ENCODE measurements around the gene HSPB8. TPM values are rescaled to one million over a fixed set of nuclear protein-coding genes. Genes with fewer than 3 reads are reported as not detected.

The HSPB8 gene
- total RNA-seq, 1 donor from 2014 or later: 512 TPM

DNA sequence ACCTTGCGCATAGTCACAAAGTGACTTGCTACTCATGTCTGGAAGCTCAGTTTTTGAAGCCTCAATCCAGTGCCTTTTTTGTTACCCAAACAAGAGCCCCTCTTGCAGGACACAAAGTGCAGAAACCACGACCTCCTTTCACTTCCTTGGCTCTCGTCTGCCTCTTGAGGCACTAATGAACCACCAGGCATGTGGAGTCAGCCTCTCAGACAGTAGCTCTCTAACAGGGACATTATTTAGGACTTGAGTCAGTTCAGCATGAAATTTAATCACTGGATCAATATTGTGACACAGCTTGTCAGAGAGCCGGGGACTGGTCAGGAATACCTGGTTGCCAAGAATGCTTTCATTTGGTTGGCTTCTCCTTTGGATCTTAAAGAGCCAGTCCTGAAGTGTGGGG lies 46.7 kb downstream of the HSPB8 start:
- Histone ChIP-seq H3K27ac (replicated peaks) (no peak overlapping the region), H3K4me1 (peaks cover 24% of the 10 kb centered on the region), H3K27me3 (ENCODE audit: low read depth) (no peaks in the 10 kb centered on the region), H3K4me3 (no peak overlapping the region), H3K36me3 (no peaks in the 10 kb centered on the region), H3K9me3 (replicated peaks) (no peaks in the 10 kb centered on the region)
- TF ChIP-seq, protein P1, sequence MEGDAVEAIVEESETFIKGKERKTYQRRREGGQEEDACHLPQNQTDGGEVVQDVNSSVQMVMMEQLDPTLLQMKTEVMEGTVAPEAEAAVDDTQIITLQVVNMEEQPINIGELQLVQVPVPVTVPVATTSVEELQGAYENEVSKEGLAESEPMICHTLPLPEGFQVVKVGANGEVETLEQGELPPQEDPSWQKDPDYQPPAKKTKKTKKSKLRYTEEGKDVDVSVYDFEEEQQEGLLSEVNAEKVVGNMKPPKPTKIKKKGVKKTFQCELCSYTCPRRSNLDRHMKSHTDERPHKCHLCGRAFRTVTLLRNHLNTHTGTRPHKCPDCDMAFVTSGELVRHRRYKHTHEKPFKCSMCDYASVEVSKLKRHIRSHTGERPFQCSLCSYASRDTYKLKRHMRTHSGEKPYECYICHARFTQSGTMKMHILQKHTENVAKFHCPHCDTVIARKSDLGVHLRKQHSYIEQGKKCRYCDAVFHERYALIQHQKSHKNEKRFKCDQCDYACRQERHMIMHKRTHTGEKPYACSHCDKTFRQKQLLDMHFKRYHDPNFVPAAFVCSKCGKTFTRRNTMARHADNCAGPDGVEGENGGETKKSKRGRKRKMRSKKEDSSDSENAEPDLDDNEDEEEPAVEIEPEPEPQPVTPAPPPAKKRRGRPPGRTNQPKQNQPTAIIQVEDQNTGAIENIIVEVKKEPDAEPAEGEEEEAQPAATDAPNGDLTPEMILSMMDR (IDR thresholded peaks at IDR 0.05; ENCODE audit: borderline replicate concordance): peak; percentile 17
- no peak for DNase-seq
- intact Hi-C loops (cut with micrococcal nuclease): no loop called here

DNA sequence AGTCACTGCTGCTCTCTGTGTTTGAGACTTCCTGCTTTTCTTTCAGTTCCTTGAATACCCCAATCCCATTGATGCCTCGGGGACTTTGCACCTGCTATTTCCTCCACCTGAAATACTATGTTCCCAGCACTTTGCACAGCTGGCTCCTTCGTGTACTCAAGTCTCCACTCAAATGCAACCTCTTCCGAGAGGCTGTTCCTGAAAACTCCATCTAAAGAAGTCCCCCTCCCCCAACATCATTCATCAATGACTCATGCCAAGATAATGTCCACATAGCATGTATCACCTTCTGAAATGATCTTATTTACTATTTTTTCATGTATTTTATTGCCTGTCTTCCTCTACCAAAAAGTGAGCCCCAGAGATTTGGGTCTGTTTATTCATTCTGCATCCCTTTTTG lies 48.6 kb downstream of the HSPB8 start:
- intact Hi-C loops (cut with micrococcal nuclease): no loop called here
- DNase-seq: no peak
- TF ChIP-seq, protein P1 (IDR thresholded peaks at IDR 0.05; ENCODE audit: borderline replicate concordance): no peak

DNA sequence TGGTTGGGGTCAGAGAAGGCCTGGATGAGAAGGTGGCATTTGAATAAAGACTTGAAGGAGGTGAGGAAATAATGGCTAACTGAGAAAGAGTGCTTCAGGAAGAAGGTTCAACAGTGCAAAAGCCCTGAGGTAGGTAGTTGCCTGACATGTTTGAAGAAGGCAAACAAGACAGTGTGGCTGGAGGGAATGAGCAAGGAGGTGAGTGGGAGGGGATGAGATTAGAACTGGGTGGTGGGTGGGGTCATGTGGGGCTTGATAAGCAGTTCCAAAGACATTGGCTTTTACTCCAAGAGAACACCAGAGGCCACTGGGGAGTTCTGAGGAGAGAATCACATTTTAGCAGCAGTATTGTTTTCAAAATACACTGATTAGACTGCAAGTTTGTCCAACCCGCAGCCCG lies 50.5 kb downstream of the HSPB8 start:
- no peaks in the 10 kb centered on the region for H3K27me3 ChIP-seq (ENCODE audit: low read depth)
- H3K27ac ChIP-seq (replicated peaks): no peak overlapping the region
- no peaks in the 10 kb centered on the region for H3K36me3 ChIP-seq
- intact Hi-C loops (cut with micrococcal nuclease): no loop called here
- TF ChIP-seq, protein P1 (IDR thresholded peaks at IDR 0.05; ENCODE audit: borderline replicate concordance): no peak
- no peak for DNase-seq
- H3K4me1 ChIP-seq: peaks cover 12% of the 10 kb centered on the region
- no peaks in the 10 kb centered on the region for H3K9me3 ChIP-seq (replicated peaks)
- H3K4me3 ChIP-seq: no peak overlapping the region

More for the DNA sequence above, 48.6 kb downstream of the HSPB8 start:
- no peak overlapping the region for H3K4me3 ChIP-seq
- no peaks in the 10 kb centered on the region for H3K36me3 ChIP-seq
- no peaks in the 10 kb centered on the region for H3K27me3 ChIP-seq (ENCODE audit: low read depth)
- H3K4me1 ChIP-seq: peaks cover 22% of the 10 kb centered on the region
- no peaks in the 10 kb centered on the region for H3K9me3 ChIP-seq (replicated peaks)
- H3K27ac ChIP-seq (replicated peaks): no peak overlapping the region

DNA sequence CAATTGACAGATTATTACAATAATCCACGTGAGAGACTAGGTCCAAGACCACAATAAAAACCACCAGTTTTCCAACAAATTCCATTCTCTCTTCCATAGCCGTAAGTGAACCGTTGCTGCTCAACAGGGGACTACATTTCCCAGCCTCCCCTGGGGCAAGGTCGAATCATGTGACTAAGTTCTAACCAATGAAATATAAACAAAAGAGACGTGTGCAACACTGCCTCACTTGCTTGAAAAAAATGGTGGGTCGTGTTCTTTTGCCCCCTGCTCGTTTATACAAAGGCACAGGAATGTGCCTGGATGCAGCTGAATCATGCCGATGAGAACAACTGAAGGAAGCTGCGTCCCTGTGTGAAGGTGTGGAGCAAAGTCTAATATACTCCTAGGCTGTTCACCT lies 51.1 kb downstream of the HSPB8 start:
- intact Hi-C loops (cut with micrococcal nuclease): no loop called here

DNA sequence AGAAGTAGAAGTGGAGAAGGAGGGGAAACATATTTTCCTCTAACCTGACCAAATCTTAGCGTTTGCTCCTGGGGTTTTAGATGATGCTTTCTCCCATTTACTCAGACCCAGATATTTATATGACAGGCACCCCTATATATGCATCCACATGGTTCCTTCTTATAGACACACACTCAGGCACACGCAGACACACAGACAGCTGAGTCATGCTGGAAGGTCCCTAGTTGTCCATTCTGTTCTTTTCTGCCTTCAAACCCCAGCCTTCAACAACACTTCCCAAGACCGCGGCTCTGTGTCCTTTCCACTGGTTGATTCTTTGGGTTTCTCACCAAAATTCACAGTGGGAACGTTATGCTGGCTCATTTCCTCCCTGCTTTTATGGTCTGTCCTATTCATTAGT lies 52.1 kb downstream of the HSPB8 start:
- Histone ChIP-seq H3K9me3 (replicated peaks) (no peaks in the 10 kb centered on the region), H3K27me3 (ENCODE audit: low read depth) (no peaks in the 10 kb centered on the region), H3K4me1 (peaks cover 3% of the 10 kb centered on the region), H3K4me3 (no peak overlapping the region), H3K27ac (replicated peaks) (no peak overlapping the region), H3K36me3 (no peaks in the 10 kb centered on the region)
- intact Hi-C loops (cut with micrococcal nuclease): no loop called here
- DNase-seq: no peak
- TF ChIP-seq, protein P1 (IDR thresholded peaks at IDR 0.05; ENCODE audit: borderline replicate concordance): no peak

More for the DNA sequence above, 51.1 kb downstream of the HSPB8 start:
- TF ChIP-seq, protein P1 (IDR thresholded peaks at IDR 0.05; ENCODE audit: borderline replicate concordance): no peak
- no peak overlapping the region for H3K27ac ChIP-seq (replicated peaks)
- H3K36me3 ChIP-seq: no peaks in the 10 kb centered on the region
- peak; percentile 35 for DNase-seq
- no peaks in the 10 kb centered on the region for H3K9me3 ChIP-seq (replicated peaks)
- no peaks in the 10 kb centered on the region for H3K27me3 ChIP-seq (ENCODE audit: low read depth)
- H3K4me1 ChIP-seq: peaks cover 9% of the 10 kb centered on the region
- peak overlapping the region; percentile 43 for H3K4me3 ChIP-seq

DNA sequence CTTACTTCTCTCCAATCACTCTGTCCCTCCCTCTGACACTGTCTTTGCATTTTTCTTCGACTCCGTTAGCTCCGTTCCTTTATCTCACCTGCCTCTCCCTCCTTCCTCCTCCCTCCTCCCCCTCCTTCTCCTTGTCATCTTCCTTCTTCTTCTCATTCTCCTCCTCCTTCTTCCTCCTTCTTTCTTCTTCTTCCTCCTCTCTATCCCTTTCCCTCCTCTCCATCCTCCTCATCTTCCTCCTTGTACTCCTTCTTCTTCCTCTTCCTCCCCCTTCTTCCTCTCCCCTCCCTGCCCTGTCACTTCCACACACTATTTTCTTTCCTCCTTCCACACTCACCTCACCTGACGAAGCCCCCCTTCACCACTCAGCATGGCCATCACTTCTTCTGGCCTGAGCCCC lies 53.0 kb downstream of the HSPB8 start:
- Histone ChIP-seq H3K9me3 (replicated peaks) (no peaks in the 10 kb centered on the region), H3K27me3 (ENCODE audit: low read depth) (no peaks in the 10 kb centered on the region), H3K4me1 (no peaks in the 10 kb centered on the region), H3K4me3 (no peak overlapping the region), H3K27ac (replicated peaks) (no peak overlapping the region), H3K36me3 (no peaks in the 10 kb centered on the region)
- DNase-seq: no peak
- TF ChIP-seq, protein P1 (IDR thresholded peaks at IDR 0.05; ENCODE audit: borderline replicate concordance): no peak
- intact Hi-C loops (cut with micrococcal nuclease): no loop called here

All from left ventricle myocardium inferior (tissue), 1 donor.